Gastrocnemius medialis (tissue), 4 donors: ENCODE measurements around the gene IFT52. TPM values are rescaled to one million over a fixed set of nuclear protein-coding genes. Genes with fewer than 3 reads are reported as not detected.
A peak's percentile ranks its signal among the peaks of the same experiment; 100 is the strongest.
"Not testable (repeated sequence)": the region's sequence is repeated elsewhere in the genome, so short reads cannot be mapped to it uniquely, and the experiment has no call there.

ENCODE experiments used
- ATAC-seq, 2 donors: fragments of 150-250 bp; one replicate each; pipeline ENCODE4 v1.9.1; 2016
- DNase-seq, 2 donors: peaks; one replicate each; pipeline ENCODE4 v3.0.0-alpha.2; 2019
- H3K27ac ChIP-seq, 4 donors: fragments of 200-600 bp; sonication (generic); 1 replicate in 1 of 4; 2 replicates in 3 of 4; pipeline ENCODE4 v1.5.1; 2016 to 2018; ENCODE audit warnings: mild to moderate bottlenecking in 2 of 4, moderate library complexity in 1 of 4
- H3K27me3 ChIP-seq, 3 donors: fragments of 200-600 bp; sonication (generic) in 2 of 3; 1 replicate in 1 of 3; 2 replicates in 2 of 3; pipeline versions ENCODE4 v1.5.1 to v1.6.0; 2016 to 2019; ENCODE audit warnings: mild to moderate bottlenecking in 1 of 3, moderate library complexity in 1 of 3
- H3K36me3 ChIP-seq, 2 donors: fragments of 200-600 bp; sonication (generic) in 1 of 2; one replicate each; pipeline ENCODE4 v1.5.1; 2017 to 2018
- H3K4me1 ChIP-seq, 2 donors: fragments of 200-600 bp; sonication (generic) in 1 of 2; one replicate each; pipeline ENCODE4 v1.5.1; 2016 to 2017; ENCODE audit warnings: mild to moderate bottlenecking in 2 of 2
- H3K4me3 ChIP-seq, 4 donors: fragments of 200-600 bp; sonication (generic) in 3 of 4; 1 replicate in 1 of 4; 2 replicates in 3 of 4; pipeline ENCODE4 v1.5.1; 2016 to 2019; ENCODE audit warnings: mild to moderate bottlenecking in 2 of 4
- H3K9me3 ChIP-seq, 3 donors: fragments of 200-600 bp; sonication (generic) in 2 of 3; 1 replicate in 1 of 3; 2 replicates in 2 of 3; pipeline ENCODE4 v1.5.1; 2016 to 2019
- CTCF ChIP-seq, 5 experiments: fragments of 450-650 bp in 3 of 5; fragments of 200-600 bp in 2 of 5; sonication (generic) in 2 of 5; IDR thresholded peaks in 4 of 5; conservative IDR thresholded peaks in 1 of 5; 1 replicate in 4 of 5; 2 replicates in 1 of 5; pipeline ENCODE4 v1.5.1; 2016 to 2019; ENCODE audit warnings: antibody characterized with exemption in 5 of 5, mild to moderate bottlenecking in 3 of 5, moderate library complexity in 3 of 5
- POLR2A ChIP-seq, 2 donors: fragments of 450-650 bp; IDR thresholded peaks; one replicate each; pipeline ENCODE4 v1.6.1; 2017; ENCODE audit warnings: antibody characterized with exemption in 2 of 2, mild to moderate bottlenecking in 2 of 2, moderate library complexity in 2 of 2
- in situ Hi-C, 4 donors: fragments of 200-750 bp; cut with MboI; loops; one replicate each; pipeline versions ENCODE4 v1.15.0 to v1.8.0; 2017; ENCODE audit warnings: low sequenced_read_pairs in 4 of 4
- intact Hi-C: fragments of 100-400 bp; cut with DNase I; formaldehyde crosslinking; loops from one replicate; pipeline ENCODE4 v1.15.1; 2023; ENCODE audit warnings: low total_unique reads
- total RNA-seq, 4 donors: library from RNA; depleted of rRNA; stranded (reverse); fragments of >200 nt; gene quantifications; one replicate each; pipeline versions ENCODE4 v1.1.0 to v1.2.3, GENCODE V29; 2016

The IFT52 gene
- total RNA-seq, 4 donors from 2014 or later = 1.7 to 3.4 (median 2.9) TPM

- in situ Hi-C loops (loop anchor here in 1 of 4 donors (5.0 kb wide), 1 partner anchor 132 kb away; no protein-coding TSS in a partner anchor), intact Hi-C loops (no loop called here)
- Histone ChIP-seq H3K9me3 (no peaks in the 10 kb centered on the region), H3K27me3 (no peaks in the 10 kb centered on the region), H3K36me3 (no peaks in the 10 kb centered on the region), H3K4me1 (peaks cover 0 to 1% of the 10 kb centered on the region in 2 donors), H3K4me3 (no peak overlapping the region), H3K27ac (no peak overlapping the region)
- TF ChIP-seq POLR2A (IDR thresholded peaks at IDR 0.05) (no peak), CTCF (IDR thresholded peaks at IDR 0.05 in 4 of 5, conservative IDR thresholded peaks at IDR 0.05 in 1 of 5) (no peak)
- no peak for ATAC-seq
- DNase-seq = no peak
These were observed 6.1 kb upstream of the IFT52 start for GRCh38 chr20:43584448-43585136.

GRCh38 chr20:43586641-43587040 is 4.1 kb upstream of the IFT52 start:
- Histone ChIP-seq H3K4me1 (peaks cover 10 to 15% of the 10 kb centered on the region in 2 donors), H3K27me3 (no peaks in the 10 kb centered on the region), H3K4me3 (no peak overlapping the region), H3K27ac (no peak overlapping the region), H3K36me3 (no peaks in the 10 kb centered on the region), H3K9me3 (no peaks in the 10 kb centered on the region)
- in situ Hi-C loops = no loop called here
- ATAC-seq = no peak
- TF ChIP-seq CTCF (IDR thresholded peaks at IDR 0.05 in 4 of 5, conservative IDR thresholded peaks at IDR 0.05 in 1 of 5) = no peak
- TF ChIP-seq POLR2A (IDR thresholded peaks at IDR 0.05) = no peak
- no peak for DNase-seq
- intact Hi-C loops = no loop called here

GRCh38 chr20:43588526-43588925 is 2.2 kb upstream of the IFT52 start:
- H3K27ac ChIP-seq, DNase-seq, H3K4me3 ChIP-seq, H3K9me3 ChIP-seq, H3K36me3 ChIP-seq, H3K27me3 ChIP-seq, ATAC-seq, in situ Hi-C loops, intact Hi-C loops: not testable (repeated sequence)
- peaks cover 12 to 16% of the 10 kb centered on the region in 2 donors for H3K4me1 ChIP-seq

GRCh38 chr20:43590036-43590391 is 723 bp upstream of the IFT52 start:
- peaks cover 12 to 16% of the 10 kb centered on the region in 2 donors for H3K4me1 ChIP-seq
- H3K27me3 ChIP-seq = no peaks in the 10 kb centered on the region
- peaks cover 0 to 7% of the 10 kb centered on the region in 2 donors for H3K36me3 ChIP-seq
- no peak for ATAC-seq
- in situ Hi-C loops = no loop called here
- intact Hi-C loops = loop anchor here (1.0 to 10.0 kb wide), 4 partner anchors 76 to 1375 kb away; partner anchors contain the start of genes SRSF6, STK4 and TOMM34
- peak overlapping the region; percentile 92 to 97 (median 96) for H3K4me3 ChIP-seq
- peak overlapping the region; percentile 78 to 93 (median 86) for H3K27ac ChIP-seq
- no peak for DNase-seq
- TF ChIP-seq CTCF (IDR thresholded peaks at IDR 0.05 in 4 of 5, conservative IDR thresholded peaks at IDR 0.05 in 1 of 5) = no peak
- H3K9me3 ChIP-seq = no peaks in the 10 kb centered on the region

- peaks cover 0 to 47% of the 10 kb centered on the region in 2 donors for H3K36me3 ChIP-seq
- intact Hi-C loops, DNase-seq, H3K9me3 ChIP-seq, H3K4me3 ChIP-seq, H3K4me1 ChIP-seq, ATAC-seq, H3K27ac ChIP-seq, H3K27me3 ChIP-seq, in situ Hi-C loops: not testable (repeated sequence)
These were observed 11.2 kb downstream of the IFT52 start for GRCh38 chr20:43601960-43602359.
